ENCODE results near the gene TOP3B.

TOP3B gene
- total RNA-seq, result 27.6 to 65.4 (median 34.8) reads per million in 9 experiments

GRCh38 chr22:21982338-21982965 is at the start of gene TOP3B:
Gene TOP3B, minus strand, starts transcription at chr22:21982787. Its CDS starts 7,078 bp downstream, at chr22:21975709.
- Mint-ChIP-seq H3K9me3 (no peaks in the 10 kb centered on the region), H3K4me1 (ENCODE audit: low read depth in 2 of 2) (peaks cover 30 to 37% of the 10 kb centered on the region in 2 donors), H3K4me3 (peak within 1 kb of the TSS; percentile 89 to 90), H3K27ac (peak within 1 kb of the TSS; percentile 86 to 91), H3K36me3 (ENCODE audit: insufficient read depth) (no peaks in the 10 kb centered on the region), H3K27me3 (no peaks in the 10 kb centered on the region)
- peak; percentile 94 for ATAC-seq (replicated peaks)
- DNase-seq, result peak; percentile 72 to 81 (median 76)

GRCh38 chr22:22031183-22031945 is 48.8 kb upstream of the TOP3B start:
- Mint-ChIP-seq H3K27me3 (peaks cover 7 to 51% of the 10 kb centered on the region in 2 donors), H3K36me3 (ENCODE audit: insufficient read depth) (no peaks in the 10 kb centered on the region), H3K27ac (no peak overlapping the region), H3K9me3 (no peaks in the 10 kb centered on the region), H3K4me1 (ENCODE audit: low read depth in 2 of 2) (no peaks in the 10 kb centered on the region), H3K4me3 (peak overlapping the region in 1 of 2 donors; percentile 21)
- ATAC-seq (replicated peaks) (no peak), DNase-seq (no peak)

GRCh38 chr22:22030493-22031182 is 48.1 kb upstream of the TOP3B start:
- DNase-seq (no peak), ATAC-seq (replicated peaks) (no peak)
- H3K4me1 Mint-ChIP-seq (ENCODE audit: low read depth in 2 of 2), result no peaks in the 10 kb centered on the region
- H3K36me3 Mint-ChIP-seq (ENCODE audit: insufficient read depth), result no peaks in the 10 kb centered on the region
- peaks cover 7 to 44% of the 10 kb centered on the region in 2 donors for H3K27me3 Mint-ChIP-seq
- no peaks in the 10 kb centered on the region for H3K9me3 Mint-ChIP-seq
- peak overlapping the region in 1 of 2 donors; percentile 21 for H3K4me3 Mint-ChIP-seq
- H3K27ac Mint-ChIP-seq, result no peak overlapping the region

- H3K4me3 Mint-ChIP-seq, result no peak overlapping the region
- no peaks in the 10 kb centered on the region for H3K9me3 Mint-ChIP-seq
- ATAC-seq (replicated peaks) (no peak), DNase-seq (no peak)
- H3K36me3 Mint-ChIP-seq (ENCODE audit: insufficient read depth), result no peaks in the 10 kb centered on the region
- H3K4me1 Mint-ChIP-seq (ENCODE audit: low read depth in 2 of 2), result no peaks in the 10 kb centered on the region
- H3K27me3 Mint-ChIP-seq, result peaks cover 0 to 19% of the 10 kb centered on the region in 2 donors
- no peak overlapping the region for H3K27ac Mint-ChIP-seq
Measured at GRCh38 chr22:22027955-22028354, 45.4 kb upstream of the TOP3B start.

- peaks cover 0 to 8% of the 10 kb centered on the region in 2 donors for H3K27me3 Mint-ChIP-seq
- ATAC-seq (replicated peaks) (no peak), DNase-seq (no peak)
- no peak overlapping the region for H3K27ac Mint-ChIP-seq
- no peak overlapping the region for H3K4me3 Mint-ChIP-seq
- no peaks in the 10 kb centered on the region for H3K9me3 Mint-ChIP-seq
- H3K36me3 Mint-ChIP-seq (ENCODE audit: insufficient read depth), result no peaks in the 10 kb centered on the region
- H3K4me1 Mint-ChIP-seq (ENCODE audit: low read depth in 2 of 2), result no peaks in the 10 kb centered on the region
Measured at GRCh38 chr22:22026157-22026831, 43.7 kb upstream of the TOP3B start.

- no peak for DNase-seq
- H3K27me3 Mint-ChIP-seq, result no peaks in the 10 kb centered on the region
- H3K9me3 Mint-ChIP-seq, result no peaks in the 10 kb centered on the region
- H3K4me3 Mint-ChIP-seq, result no peak overlapping the region
- no peak for ATAC-seq (replicated peaks)
- no peaks in the 10 kb centered on the region for H3K4me1 Mint-ChIP-seq (ENCODE audit: low read depth in 2 of 2)
- peak overlapping the region in 1 of 2 donors; percentile 15 for H3K27ac Mint-ChIP-seq
- no peaks in the 10 kb centered on the region for H3K36me3 Mint-ChIP-seq (ENCODE audit: insufficient read depth)
Measured at GRCh38 chr22:22025320-22026156, 43.0 kb upstream of the TOP3B start.

GRCh38 chr22:22024440-22024839 is 41.9 kb upstream of the TOP3B start:
- DNase-seq (no peak), ATAC-seq (replicated peaks) (no peak)
- Mint-ChIP-seq H3K36me3 (ENCODE audit: insufficient read depth) (no peaks in the 10 kb centered on the region), H3K27ac (no peak overlapping the region), H3K27me3 (no peaks in the 10 kb centered on the region), H3K4me1 (ENCODE audit: low read depth in 2 of 2) (no peaks in the 10 kb centered on the region), H3K4me3 (no peak overlapping the region), H3K9me3 (no peaks in the 10 kb centered on the region)

- Mint-ChIP-seq H3K9me3 (no peaks in the 10 kb centered on the region), H3K4me1 (ENCODE audit: low read depth in 2 of 2) (no peaks in the 10 kb centered on the region), H3K27ac (no peak overlapping the region), H3K4me3 (no peak overlapping the region), H3K36me3 (ENCODE audit: insufficient read depth) (no peaks in the 10 kb centered on the region), H3K27me3 (peaks cover 0 to 1% of the 10 kb centered on the region in 2 donors)
- ATAC-seq (replicated peaks) (no peak), DNase-seq (no peak)
Measured at GRCh38 chr22:22023581-22024137, 41.1 kb upstream of the TOP3B start.

- Mint-ChIP-seq H3K27me3 (peaks cover 4 to 8% of the 10 kb centered on the region in 2 donors), H3K4me1 (ENCODE audit: low read depth in 2 of 2) (no peaks in the 10 kb centered on the region), H3K4me3 (no peak overlapping the region), H3K36me3 (ENCODE audit: insufficient read depth) (no peaks in the 10 kb centered on the region), H3K9me3 (no peaks in the 10 kb centered on the region), H3K27ac (no peak overlapping the region)
- no peak for DNase-seq
- no peak for ATAC-seq (replicated peaks)
Measured at GRCh38 chr22:22022947-22023534, 40.5 kb upstream of the TOP3B start.

GRCh38 chr22:22022255-22022840 is 39.8 kb upstream of the TOP3B start:
- no peaks in the 10 kb centered on the region for H3K36me3 Mint-ChIP-seq (ENCODE audit: insufficient read depth)
- peaks cover 8 to 11% of the 10 kb centered on the region in 2 donors for H3K27me3 Mint-ChIP-seq
- no peak for ATAC-seq (replicated peaks)
- no peaks in the 10 kb centered on the region for H3K9me3 Mint-ChIP-seq
- DNase-seq, result no peak
- no peaks in the 10 kb centered on the region for H3K4me1 Mint-ChIP-seq (ENCODE audit: low read depth in 2 of 2)
- no peak overlapping the region for H3K27ac Mint-ChIP-seq
- no peak overlapping the region for H3K4me3 Mint-ChIP-seq

- DNase-seq (no peak), ATAC-seq (replicated peaks) (no peak)
- H3K4me3 Mint-ChIP-seq, result no peak overlapping the region
- no peaks in the 10 kb centered on the region for H3K4me1 Mint-ChIP-seq (ENCODE audit: low read depth in 2 of 2)
- H3K27ac Mint-ChIP-seq, result no peak overlapping the region
- no peaks in the 10 kb centered on the region for H3K9me3 Mint-ChIP-seq
- H3K36me3 Mint-ChIP-seq (ENCODE audit: insufficient read depth), result no peaks in the 10 kb centered on the region
- peaks cover 8 to 11% of the 10 kb centered on the region in 2 donors for H3K27me3 Mint-ChIP-seq
Measured at GRCh38 chr22:22021162-22021750, 38.7 kb upstream of the TOP3B start.

All from effector memory CD8-positive, alpha-beta T cell (primary cell).